H4 (cell line): ENCODE results near the gene HIRA. TPM values are rescaled to one million over a fixed set of nuclear protein-coding genes. Genes with fewer than 3 reads are reported as not detected.
"Not testable (repeated sequence)": the region's sequence is repeated elsewhere in the genome, so short reads cannot be mapped to it uniquely, and the experiment has no call there.

Experiments used
- DNase-seq: peaks from one replicate; pipeline ENCODE4 v3.0.0-alpha.2; 2015; ENCODE audit warnings: low spot score
- total RNA-seq: library from RNA; depleted of rRNA; stranded (reverse); fragments of >200 nt; shearing (Covaris generic); gene quantifications from 2 replicates; pipeline ENCODE4 v1.2.3, GENCODE V29; 2014

HIRA gene
- total RNA-seq, 1 experiment from 2014 or later = 10.0 TPM

DNA sequence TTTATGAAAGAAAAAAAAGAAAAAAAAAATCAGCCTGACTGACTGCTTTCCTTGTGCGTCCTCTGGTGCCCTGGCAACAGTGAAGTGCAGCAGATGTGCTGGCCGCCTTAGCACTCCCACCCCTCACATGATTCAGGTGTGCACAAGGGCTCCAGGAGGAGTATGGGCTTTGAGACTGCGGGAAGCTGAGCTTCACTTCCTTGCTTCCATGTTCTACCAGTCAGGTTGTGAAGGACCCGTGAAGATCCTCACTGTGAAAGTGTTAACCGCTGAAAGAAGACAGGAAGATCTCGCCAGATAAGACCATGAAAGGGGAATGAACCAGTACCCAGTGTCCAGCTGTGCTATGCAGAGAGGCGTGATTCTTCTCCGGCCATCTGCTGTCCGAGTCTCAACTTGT, 48.2 kb downstream of the HIRA start:
- DNase-seq = no peak

- DNase-seq = no peak
Measured at GRCh38 chr22:19382240-19382639, 49.3 kb downstream of the HIRA start.

DNA sequence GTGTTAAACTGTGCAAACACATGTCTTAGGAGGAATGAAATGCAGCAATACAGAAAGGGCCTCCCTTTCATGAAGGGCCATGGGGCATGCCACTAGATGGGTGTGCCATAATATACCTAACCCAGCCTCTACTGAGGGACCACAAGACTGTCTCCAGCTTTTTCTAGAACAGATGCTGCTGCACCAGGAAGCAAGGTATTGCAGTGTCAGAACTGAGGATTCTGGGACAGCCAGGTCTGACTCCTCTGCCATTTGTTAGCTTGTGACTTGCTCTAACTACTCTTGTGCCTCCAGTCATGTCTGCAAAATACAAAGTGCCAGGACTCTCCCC, 53.2 kb downstream of the HIRA start:
- DNase-seq = no peak

GRCh38 chr22:19377565-19378343, 53.8 kb downstream of the HIRA start:
- no peak for DNase-seq

- DNase-seq = no peak
Measured at GRCh38 chr22:19376971-19377370, 54.6 kb downstream of the HIRA start.

DNA sequence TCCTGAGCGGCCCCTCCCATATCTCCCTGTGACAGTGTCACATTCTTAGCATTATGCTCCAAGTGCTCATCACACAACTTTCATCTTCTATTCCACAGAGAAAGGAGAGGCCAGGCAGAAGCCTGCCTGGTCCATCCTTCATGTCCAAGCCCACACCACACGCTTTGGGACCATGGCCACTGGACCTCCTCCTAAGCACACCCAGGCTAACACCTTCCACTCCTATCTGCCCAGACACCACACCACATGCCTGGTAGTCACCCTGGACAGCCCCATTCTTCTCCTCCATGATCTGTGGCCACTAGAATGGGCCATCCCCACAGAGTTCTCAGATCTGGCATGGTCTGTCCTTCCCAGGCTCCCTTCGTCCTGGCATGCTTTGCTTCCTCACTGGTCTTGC, 55.3 kb downstream of the HIRA start:
- DNase-seq = no peak

DNA sequence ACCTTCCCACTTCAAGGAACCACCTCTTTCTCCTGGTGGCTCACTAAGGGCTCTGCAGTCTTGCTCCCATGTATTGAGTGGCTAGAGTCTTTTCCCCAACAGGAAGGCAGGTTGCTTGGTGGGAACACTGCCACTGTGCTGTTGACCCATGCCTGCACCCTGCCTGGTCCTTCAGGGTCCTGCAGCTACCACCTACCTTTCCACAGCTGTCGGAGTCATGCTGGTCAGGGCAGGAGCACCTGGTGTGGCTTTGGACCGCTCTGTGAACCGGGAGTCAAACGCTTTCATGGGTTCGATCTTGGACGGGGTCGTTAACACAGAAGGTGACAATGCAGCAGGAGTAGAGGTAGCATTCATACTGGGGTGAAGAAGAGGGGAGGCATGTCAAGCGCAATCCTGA, 56.1 kb downstream of the HIRA start:
- DNase-seq = no peak

- no peak for DNase-seq
Measured at GRCh38 chr22:19374410-19374809, 57.1 kb downstream of the HIRA start.

DNA sequence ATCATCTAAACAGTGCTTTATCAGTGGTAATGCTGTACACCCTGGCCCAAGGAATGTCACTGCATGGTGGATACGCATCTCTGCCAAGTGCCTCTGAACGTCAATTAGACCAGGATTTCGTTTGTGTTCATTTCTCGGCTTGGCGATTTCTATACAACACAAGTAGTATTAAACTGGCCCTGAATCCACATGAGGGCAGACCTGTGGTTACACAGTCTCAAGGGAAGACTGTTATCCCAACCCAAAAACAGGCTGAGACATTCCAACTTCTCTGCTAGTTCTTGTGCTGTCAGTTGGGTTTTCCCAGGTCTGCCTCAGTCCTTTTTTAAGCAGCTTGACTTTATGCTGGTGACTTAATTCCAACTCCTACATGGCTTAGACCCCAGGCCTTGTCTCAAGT, 58.1 kb downstream of the HIRA start:
- no peak for DNase-seq

DNA sequence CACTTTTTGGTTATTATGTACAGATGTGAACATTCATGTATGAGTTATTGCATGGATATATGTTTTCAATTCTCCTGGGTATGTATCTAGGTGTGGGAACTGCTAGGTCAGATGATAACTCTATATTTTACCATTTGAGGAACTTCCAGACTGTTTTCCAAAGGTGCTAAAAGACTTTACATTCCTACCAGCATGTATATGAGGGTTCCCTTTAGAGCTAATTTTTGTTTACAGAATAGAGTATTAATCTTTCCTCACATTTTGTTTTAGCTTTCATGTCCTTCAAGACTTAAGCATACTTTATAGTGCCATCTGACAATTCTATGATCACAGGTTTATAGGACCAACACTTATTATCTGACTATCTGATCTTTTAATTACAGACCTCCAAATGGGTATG, 59.6 kb downstream of the HIRA start:
- DNase-seq = no peak

DNA sequence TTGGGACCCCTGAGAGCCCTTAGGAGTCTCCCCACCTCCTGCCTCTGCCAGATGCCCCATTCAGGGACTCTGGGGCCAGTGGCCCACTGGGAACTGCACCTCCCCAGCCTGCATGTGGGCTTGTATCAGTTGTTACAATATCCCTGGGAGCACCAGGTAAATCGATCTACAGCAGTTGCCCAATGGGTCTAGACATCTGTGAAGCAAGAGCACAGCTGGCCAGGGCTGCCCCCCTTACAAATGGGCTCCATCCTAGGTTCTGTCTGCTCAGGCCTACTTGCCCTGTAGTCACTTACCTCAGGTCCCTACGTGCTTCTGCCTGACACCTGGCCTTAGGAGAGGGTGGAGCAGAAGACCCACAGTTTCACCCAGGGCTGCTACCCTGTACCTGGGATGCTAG, 62.7 kb downstream of the HIRA start:
- DNase-seq = no peak

GRCh38 chr22:19367763-19368367, 63.7 kb downstream of the HIRA start:
- DNase-seq = no peak

GRCh38 chr22:19363541-19363940, 68.0 kb downstream of the HIRA start:
- DNase-seq = not testable (repeated sequence)

DNA sequence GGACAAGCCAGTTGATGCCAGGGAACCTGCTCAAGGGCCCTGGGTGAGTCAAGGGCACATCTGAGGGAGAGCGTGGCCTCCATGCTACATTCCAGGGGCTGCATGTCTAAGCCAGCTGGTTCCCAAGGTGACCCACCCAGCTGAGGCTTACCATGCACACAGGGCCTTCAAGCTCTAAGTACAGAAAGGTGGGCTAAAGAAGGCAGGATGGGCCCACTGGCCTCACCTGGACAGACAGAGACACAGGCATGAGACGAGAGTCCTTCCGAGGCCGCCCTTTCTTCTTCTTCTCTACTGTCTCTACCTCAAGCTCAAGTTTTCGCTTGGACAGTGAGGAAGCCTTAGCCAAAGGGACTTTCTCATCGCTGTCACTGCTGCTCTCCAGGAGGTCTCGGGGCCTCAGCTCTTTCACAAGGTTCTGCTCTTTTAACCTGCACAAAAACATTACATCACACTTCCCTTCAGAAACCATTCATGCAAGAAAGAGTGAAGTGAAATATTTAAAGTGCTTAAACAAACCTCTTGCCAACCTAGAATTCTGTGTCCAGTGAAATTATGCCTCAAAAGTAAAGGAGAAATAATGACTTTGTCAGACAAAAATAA, 69.9 kb downstream of the HIRA start:
- DNase-seq = no peak

DNA sequence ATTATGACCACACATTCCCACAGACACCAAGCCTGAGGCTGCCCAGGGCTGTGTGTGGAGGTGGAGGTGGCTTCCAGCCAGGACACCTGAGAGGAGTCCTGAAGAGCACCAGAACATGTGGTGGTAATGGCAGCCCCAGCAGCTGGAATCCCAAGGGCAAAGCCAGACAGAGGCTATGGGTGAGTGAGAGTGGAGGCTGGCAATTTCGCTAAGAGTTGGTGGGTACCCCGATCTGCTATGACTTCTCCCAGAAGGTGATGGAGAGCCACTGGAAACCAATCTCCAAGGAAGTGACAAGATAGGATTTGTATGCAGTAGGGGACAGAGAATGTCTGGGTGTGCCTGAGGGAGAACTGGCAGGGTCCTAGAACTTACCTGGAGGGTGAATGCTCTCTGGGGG, 70.7 kb downstream of the HIRA start:
- DNase-seq = no peak

DNA sequence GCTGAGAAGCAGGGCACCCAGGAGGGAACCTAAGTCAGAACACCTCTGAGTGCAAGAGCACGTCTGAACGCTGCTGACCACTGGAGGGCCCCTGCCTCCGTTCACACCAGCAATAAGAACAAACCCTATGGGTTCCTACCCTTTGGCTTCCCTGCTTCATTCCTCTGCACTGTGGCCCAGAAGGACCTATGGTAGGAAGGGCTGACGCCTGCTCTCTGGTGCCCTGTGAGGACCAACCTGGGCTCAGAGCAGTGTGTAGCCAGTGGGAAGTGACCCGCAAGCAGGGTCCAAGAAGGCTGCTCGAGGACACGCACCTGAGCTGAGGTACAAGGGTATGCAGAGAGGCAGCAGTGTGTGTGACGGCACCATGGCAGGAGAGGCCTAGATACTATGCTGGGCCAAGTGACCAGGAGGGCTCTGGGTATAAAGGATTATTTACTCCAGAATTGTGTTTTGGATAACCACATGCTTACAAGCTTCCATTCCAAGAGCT, 71.2 kb downstream of the HIRA start:
- no peak for DNase-seq

GRCh38 chr22:19359554-19360299, 71.8 kb downstream of the HIRA start:
- DNase-seq = no peak

GRCh38 chr22:19358703-19359553, 72.6 kb downstream of the HIRA start:
- DNase-seq = no peak

- no peak for DNase-seq
Measured at GRCh38 chr22:19358195-19358594, 73.3 kb downstream of the HIRA start.

- peak; percentile 29 for DNase-seq
Measured at GRCh38 chr22:19357270-19358105, 74.0 kb downstream of the HIRA start.
